WI38 (cell line): Measurements from ENCODE around the gene PTAR1.

ENCODE experiments used
- H3K4me3 ChIP-seq: 2 replicates; pipeline ENCODE4 v1.5.1; 2011; ENCODE audit warnings: low read depth, mild to moderate bottlenecking, control low read depth, low read length
- CTCF ChIP-seq: IDR thresholded peaks from 2 replicates; pipeline ENCODE4 v1.5.1; 2012; ENCODE audit warnings: low read depth, mild to moderate bottlenecking, control low read depth, low read length

Gene PTAR1

GRCh38 chr9:69762527-69762926 is 2.7 kb upstream of the PTAR1 start:
- H3K4me3 ChIP-seq: no peak overlapping the region
- TF ChIP-seq CTCF: no peak

GRCh38 chr9:69760278-69760610 is 433 bp upstream of the PTAR1 start:
- no peak for TF ChIP-seq CTCF
- H3K4me3 ChIP-seq: peak overlapping the region; percentile 92

- TF ChIP-seq CTCF: no peak
These were observed 790 bp downstream of the PTAR1 start for GRCh38 chr9:69759021-69759420.

GRCh38 chr9:69757996-69758675 is 1.7 kb downstream of the PTAR1 start:
- no peak for TF ChIP-seq CTCF
- peak overlapping the region; percentile 92 for H3K4me3 ChIP-seq

More at GRCh38 chr9:69759021-69759420, 790 bp downstream of the PTAR1 start:
- H3K4me3 ChIP-seq: peak overlapping the region; percentile 92

- no peak overlapping the region for H3K4me3 ChIP-seq
- no peak for TF ChIP-seq CTCF
These were observed 4.6 kb downstream of the PTAR1 start for GRCh38 chr9:69755205-69755604.

GRCh38 chr9:69753830-69754229 is 6.0 kb downstream of the PTAR1 start:
- H3K4me3 ChIP-seq: no peak overlapping the region
- TF ChIP-seq CTCF: no peak

- no peak overlapping the region for H3K4me3 ChIP-seq
- TF ChIP-seq CTCF: no peak
These were observed 9.7 kb downstream of the PTAR1 start for GRCh38 chr9:69750085-69750484.
